ENCODE results near the gene ZNF134.

DNA sequence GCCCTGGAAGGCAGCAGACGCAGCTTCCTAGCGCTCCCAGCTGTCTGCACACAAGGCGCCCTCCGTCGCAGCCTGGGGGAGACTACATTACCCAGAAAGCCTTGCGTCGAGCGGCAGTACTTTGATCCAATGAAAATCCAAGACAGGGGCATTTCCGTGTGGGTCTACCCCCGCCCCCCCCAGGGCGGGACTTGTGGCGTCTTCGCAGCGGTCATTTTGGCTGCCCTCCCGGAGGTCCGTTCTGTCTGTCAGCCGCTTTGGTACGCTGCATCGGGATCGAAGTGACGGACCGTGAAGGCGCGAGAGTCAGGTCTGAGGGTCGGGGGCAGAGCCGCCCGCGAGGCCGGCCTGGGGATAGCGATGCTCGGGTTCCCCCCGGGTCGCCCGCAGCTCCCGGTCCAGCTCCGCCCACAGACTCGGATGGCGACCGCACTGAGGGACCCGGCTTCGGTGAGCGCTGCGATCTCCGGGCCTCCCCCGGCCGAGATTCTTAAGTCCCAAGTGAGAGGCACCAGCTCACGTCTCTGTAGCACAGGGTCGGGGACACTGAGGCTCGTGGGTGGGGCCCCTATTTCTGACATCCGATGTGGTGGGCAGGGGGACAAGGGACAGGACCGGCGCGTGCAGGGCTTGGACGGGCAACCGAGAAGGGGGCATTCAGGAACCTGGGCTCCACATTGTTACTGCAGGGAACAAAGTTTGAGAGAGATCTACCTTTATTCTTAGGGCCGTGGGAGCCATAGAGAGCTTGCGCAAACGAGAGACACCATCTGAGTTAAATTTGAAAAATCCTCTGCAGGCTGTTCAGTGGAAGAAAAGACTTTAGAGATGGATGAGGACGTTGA, 19.2 kb downstream of the ZNF134 start, which contains the start of gene ZNF211:
- no peak for TF ChIP-seq EZH2phosphoT487 (IDR thresholded peaks at IDR 0.05; ENCODE audit: borderline replicate concordance, low read depth, low read length)
- TF ChIP-seq, protein P1, sequence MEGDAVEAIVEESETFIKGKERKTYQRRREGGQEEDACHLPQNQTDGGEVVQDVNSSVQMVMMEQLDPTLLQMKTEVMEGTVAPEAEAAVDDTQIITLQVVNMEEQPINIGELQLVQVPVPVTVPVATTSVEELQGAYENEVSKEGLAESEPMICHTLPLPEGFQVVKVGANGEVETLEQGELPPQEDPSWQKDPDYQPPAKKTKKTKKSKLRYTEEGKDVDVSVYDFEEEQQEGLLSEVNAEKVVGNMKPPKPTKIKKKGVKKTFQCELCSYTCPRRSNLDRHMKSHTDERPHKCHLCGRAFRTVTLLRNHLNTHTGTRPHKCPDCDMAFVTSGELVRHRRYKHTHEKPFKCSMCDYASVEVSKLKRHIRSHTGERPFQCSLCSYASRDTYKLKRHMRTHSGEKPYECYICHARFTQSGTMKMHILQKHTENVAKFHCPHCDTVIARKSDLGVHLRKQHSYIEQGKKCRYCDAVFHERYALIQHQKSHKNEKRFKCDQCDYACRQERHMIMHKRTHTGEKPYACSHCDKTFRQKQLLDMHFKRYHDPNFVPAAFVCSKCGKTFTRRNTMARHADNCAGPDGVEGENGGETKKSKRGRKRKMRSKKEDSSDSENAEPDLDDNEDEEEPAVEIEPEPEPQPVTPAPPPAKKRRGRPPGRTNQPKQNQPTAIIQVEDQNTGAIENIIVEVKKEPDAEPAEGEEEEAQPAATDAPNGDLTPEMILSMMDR (conservative IDR thresholded peaks at IDR 0.05; ENCODE audit: low read length) = no peak

Measured in OCI-LY7 (cell line).